SK-N-MC (cell line): ENCODE results near the gene SIDT2.
"Not testable (repeated sequence)": the region's sequence is repeated elsewhere in the genome, so short reads cannot be mapped to it uniquely, and the experiment has no call there.

Experiments
- EZH2 ChIP-seq: fragments of 200-600 bp; sonication (generic); IDR thresholded peaks from one replicate; pipeline ENCODE4 v1.6.1; 2017; ENCODE audit warnings: antibody characterized with exemption
- FOXP2 ChIP-seq: optimal IDR thresholded peaks from 2 replicates; pipeline ENCODE3; 2011; ENCODE audit warnings: mild to moderate bottlenecking, moderate library complexity; ENCODE audit not compliant: insufficient read depth; ENCODE audit errors: extremely low read length, control extremely low read depth
- POLR2AphosphoS5 ChIP-seq: IDR thresholded peaks from 2 replicates; pipeline ENCODE4 v1.6.1; 2012; ENCODE audit warnings: mild to moderate bottlenecking, low read depth, low read length, borderline replicate concordance

- TF ChIP-seq POLR2AphosphoS5, EZH2, FOXP2: not testable (repeated sequence)
These were observed 43.6 kb upstream of the SIDT2 start for GRCh38 chr11:117134979-117135378.
